ENCODE measurements around the gene TLCD1.
"Not testable (repeated sequence)": the region's sequence is repeated elsewhere in the genome, so short reads cannot be mapped to it uniquely, and the experiment has no call there.

The TLCD1 gene

GRCh38 chr17:28746611-28747050 lies 20.6 kb upstream of the TLCD1 start:
- DNase-seq (ENCODE audit: low spot score) = peak; percentile 80

GRCh38 chr17:28745786-28746411 lies 19.9 kb upstream of the TLCD1 start:
- DNase-seq (ENCODE audit: low spot score) = no peak

GRCh38 chr17:28744972-28745785 lies 19.1 kb upstream of the TLCD1 start:
- peak; percentile 58 for DNase-seq (ENCODE audit: low spot score)

GRCh38 chr17:28744104-28744971 lies 18.3 kb upstream of the TLCD1 start:
- DNase-seq (ENCODE audit: low spot score) = peak; percentile 89

- DNase-seq (ENCODE audit: low spot score) = peak; percentile 98
Measured at GRCh38 chr17:28743243-28744103, 17.4 kb upstream of the TLCD1 start, which contains the start of gene TRAF4. Gene TRAF4 (plus strand): TSS chr17:28744011. CDS start chr17:28744113, 102 bp downstream.

GRCh38 chr17:28741358-28742349 lies 15.6 kb upstream of the TLCD1 start:
- peak; percentile 28 for DNase-seq (ENCODE audit: low spot score)

GRCh38 chr17:28740406-28741357 lies 14.6 kb upstream of the TLCD1 start:
- peak; percentile 12 for DNase-seq (ENCODE audit: low spot score)

- peak; percentile 3 for DNase-seq (ENCODE audit: low spot score)
Measured at GRCh38 chr17:28738680-28739384, 12.8 kb upstream of the TLCD1 start.

- DNase-seq (ENCODE audit: low spot score) = peak; percentile 30
Measured at GRCh38 chr17:28737770-28738679, 12.0 kb upstream of the TLCD1 start.

GRCh38 chr17:28737316-28737715 lies 11.3 kb upstream of the TLCD1 start:
- no peak for DNase-seq (ENCODE audit: low spot score)

- not testable (repeated sequence) for DNase-seq (ENCODE audit: low spot score)
Measured at GRCh38 chr17:28735913-28736769, 10.1 kb upstream of the TLCD1 start.

- no peak for DNase-seq (ENCODE audit: low spot score)
Measured at GRCh38 chr17:28735242-28735722, 9.2 kb upstream of the TLCD1 start.

GRCh38 chr17:28734712-28735241 lies 8.7 kb upstream of the TLCD1 start:
- peak; percentile 29 for DNase-seq (ENCODE audit: low spot score)

- no peak for DNase-seq (ENCODE audit: low spot score)
Measured at GRCh38 chr17:28733346-28733745, 7.3 kb upstream of the TLCD1 start.

- DNase-seq (ENCODE audit: low spot score) = no peak
Measured at GRCh38 chr17:28729950-28730330, 3.9 kb upstream of the TLCD1 start.
